ENCODE results near the gene SF3B6. TPM values are rescaled to one million over a fixed set of nuclear protein-coding genes. Genes with fewer than 3 reads are reported as not detected.
A peak's percentile ranks its signal among the peaks of the same experiment; 100 is the strongest.

SF3B6 gene
- total and polyA plus RNA-seq, 9 of the 15 experiments (the other 6 are each of a cell fraction or from before 2014, with no cell fraction given) = 146 to 591 (median 295) TPM

GRCh38 chr2:24123195-24123921, 47.2 kb upstream of the SF3B6 start, which contains the start of the genes FAM228B and PFN4 (continued):
- no peak for TF ChIP-seq ARID3B (CRISPR knock-in tag; IDR thresholded peaks at IDR 0.05; ENCODE audit: borderline replicate concordance)
- no peak for TF ChIP-seq TFE3 (CRISPR knock-in tag; IDR thresholded peaks at IDR 0.05)
- TF ChIP-seq CCAR2 (IDR thresholded peaks at IDR 0.05; ENCODE audit: low read depth, low read length) = no peak
- no peak for TF ChIP-seq FOXJ2 (tag; IDR thresholded peaks at IDR 0.05)
- TF ChIP-seq ZNF609 (CRISPR knock-in tag; IDR thresholded peaks at IDR 0.05; ENCODE audit: borderline replicate concordance) = no peak
- TF ChIP-seq GTF2A2 (tag; IDR thresholded peaks at IDR 0.05) = no peak
- no peak for TF ChIP-seq PTRF (tag; IDR thresholded peaks at IDR 0.05)
- TF ChIP-seq POLR2AphosphoS5 (IDR thresholded peaks at IDR 0.05; ENCODE audit: control insufficient read depth, insufficient read depth, low read depth, low read length) = peak; percentile 75
- peak; percentile 30 for TF ChIP-seq CREM (IDR thresholded peaks at IDR 0.05; ENCODE audit: low read depth)
- TF ChIP-seq ZSCAN29 (IDR thresholded peaks at IDR 0.05) = peak; percentile 68; the same call in 1 of the 2 replicates
- no peak for TF ChIP-seq CEBPB (tag; IDR thresholded peaks at IDR 0.05)
- TF ChIP-seq BRD9 (IDR thresholded peaks at IDR 0.05; ENCODE audit: low read depth, partially characterized antibody) = no peak
- no peak for TF ChIP-seq SREBF1 (IDR thresholded peaks at IDR 0.05; ENCODE audit: borderline replicate concordance, low read depth, low read length)
- no peak for TF ChIP-seq CSDE1 (IDR thresholded peaks at IDR 0.05)
- 0 out of 2 replicates have a peak, but pooled peaks have one; percentile 16 for TF ChIP-seq MTA1 (IDR thresholded peaks at IDR 0.05; ENCODE audit: borderline replicate concordance)
- TF ChIP-seq ZNF518B (CRISPR knock-in tag; IDR thresholded peaks at IDR 0.05) = no peak
- TF ChIP-seq PTBP1 (IDR thresholded peaks at IDR 0.05; ENCODE audit: low read depth, low read length) = no peak

All from K562 (cell line).